Kidney epithelial cell (primary cell): ENCODE results near the gene SCG2. TPM values are rescaled to one million over a fixed set of nuclear protein-coding genes. Genes with fewer than 3 reads are reported as not detected.

ENCODE experiments used
- DNase-seq: peaks from one replicate; pipeline ENCODE4 v3.0.0-alpha.2; 2010; ENCODE audit warnings: low read depth
- H3K27me3 ChIP-seq: 2 replicates; pipeline ENCODE4 v1.6.0; 2011; ENCODE audit warnings: low read length; ENCODE audit not compliant: control insufficient read depth, insufficient read depth
- H3K36me3 ChIP-seq: 2 replicates; pipeline ENCODE4 v1.5.1; 2011; ENCODE audit warnings: low read length; ENCODE audit not compliant: control insufficient read depth, insufficient read depth
- H3K4me3 ChIP-seq: 2 replicates; pipeline ENCODE4 v1.5.1; 2011; ENCODE audit warnings: low read depth, mild to moderate bottlenecking, control low read depth, low read length
- total RNA-seq: library from RNA; depleted of rRNA; stranded (reverse); fragments of >200 nt; gene quantifications from 2 replicates; pipeline ENCODE4 v1.2.3, GENCODE V29; 2015
- TF ChIP-seq, protein P1 (sequence below): IDR thresholded peaks from 2 replicates; pipeline ENCODE4 v1.5.1; 2011; ENCODE audit warnings: mild to moderate bottlenecking, moderate library complexity, low read length, control low read depth, inconsistent platforms; ENCODE audit not compliant: insufficient read depth, poor library complexity, severe bottlenecking

SCG2 gene
- total RNA-seq, 1 donor from 2014 or later, result 0.08 TPM

DNA sequence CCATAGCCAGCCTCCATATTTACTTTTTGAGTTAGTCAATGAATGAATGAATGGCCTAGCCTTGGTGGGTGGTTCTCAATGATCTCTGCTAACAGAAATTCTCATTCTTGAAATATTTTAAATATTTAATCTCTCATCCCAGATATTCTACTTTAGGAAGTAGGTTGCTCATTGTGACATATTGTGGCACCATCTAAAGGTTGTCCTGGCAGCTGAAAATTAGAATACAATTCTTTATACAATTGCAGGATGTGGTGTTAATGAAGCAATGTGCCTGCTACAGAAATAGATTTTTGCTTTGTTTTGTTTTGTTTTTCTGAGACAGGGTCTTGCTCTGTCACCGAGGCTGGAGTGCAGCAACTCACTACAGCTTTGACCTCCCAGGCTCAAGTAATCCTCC lies 35.8 kb downstream of the SCG2 start:
- Histone ChIP-seq H3K27me3 (no peaks in the 10 kb centered on the region), H3K4me3 (no peak overlapping the region), H3K36me3 (no peaks in the 10 kb centered on the region)
- no peak for DNase-seq
- TF ChIP-seq, protein P1, sequence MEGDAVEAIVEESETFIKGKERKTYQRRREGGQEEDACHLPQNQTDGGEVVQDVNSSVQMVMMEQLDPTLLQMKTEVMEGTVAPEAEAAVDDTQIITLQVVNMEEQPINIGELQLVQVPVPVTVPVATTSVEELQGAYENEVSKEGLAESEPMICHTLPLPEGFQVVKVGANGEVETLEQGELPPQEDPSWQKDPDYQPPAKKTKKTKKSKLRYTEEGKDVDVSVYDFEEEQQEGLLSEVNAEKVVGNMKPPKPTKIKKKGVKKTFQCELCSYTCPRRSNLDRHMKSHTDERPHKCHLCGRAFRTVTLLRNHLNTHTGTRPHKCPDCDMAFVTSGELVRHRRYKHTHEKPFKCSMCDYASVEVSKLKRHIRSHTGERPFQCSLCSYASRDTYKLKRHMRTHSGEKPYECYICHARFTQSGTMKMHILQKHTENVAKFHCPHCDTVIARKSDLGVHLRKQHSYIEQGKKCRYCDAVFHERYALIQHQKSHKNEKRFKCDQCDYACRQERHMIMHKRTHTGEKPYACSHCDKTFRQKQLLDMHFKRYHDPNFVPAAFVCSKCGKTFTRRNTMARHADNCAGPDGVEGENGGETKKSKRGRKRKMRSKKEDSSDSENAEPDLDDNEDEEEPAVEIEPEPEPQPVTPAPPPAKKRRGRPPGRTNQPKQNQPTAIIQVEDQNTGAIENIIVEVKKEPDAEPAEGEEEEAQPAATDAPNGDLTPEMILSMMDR, result no peak

GRCh38 chr2:223563462-223563861 lies 38.7 kb downstream of the SCG2 start:
- H3K27me3 ChIP-seq, result no peaks in the 10 kb centered on the region
- no peaks in the 10 kb centered on the region for H3K36me3 ChIP-seq
- TF ChIP-seq, protein P1, result peak; percentile 11
- no peak overlapping the region for H3K4me3 ChIP-seq
- DNase-seq, result peak; percentile 77

GRCh38 chr2:223562078-223562477 lies 40.1 kb downstream of the SCG2 start:
- H3K4me3 ChIP-seq, result no peak overlapping the region
- TF ChIP-seq, protein P1, result no peak
- H3K27me3 ChIP-seq, result no peaks in the 10 kb centered on the region
- DNase-seq, result no peak
- no peaks in the 10 kb centered on the region for H3K36me3 ChIP-seq

DNA sequence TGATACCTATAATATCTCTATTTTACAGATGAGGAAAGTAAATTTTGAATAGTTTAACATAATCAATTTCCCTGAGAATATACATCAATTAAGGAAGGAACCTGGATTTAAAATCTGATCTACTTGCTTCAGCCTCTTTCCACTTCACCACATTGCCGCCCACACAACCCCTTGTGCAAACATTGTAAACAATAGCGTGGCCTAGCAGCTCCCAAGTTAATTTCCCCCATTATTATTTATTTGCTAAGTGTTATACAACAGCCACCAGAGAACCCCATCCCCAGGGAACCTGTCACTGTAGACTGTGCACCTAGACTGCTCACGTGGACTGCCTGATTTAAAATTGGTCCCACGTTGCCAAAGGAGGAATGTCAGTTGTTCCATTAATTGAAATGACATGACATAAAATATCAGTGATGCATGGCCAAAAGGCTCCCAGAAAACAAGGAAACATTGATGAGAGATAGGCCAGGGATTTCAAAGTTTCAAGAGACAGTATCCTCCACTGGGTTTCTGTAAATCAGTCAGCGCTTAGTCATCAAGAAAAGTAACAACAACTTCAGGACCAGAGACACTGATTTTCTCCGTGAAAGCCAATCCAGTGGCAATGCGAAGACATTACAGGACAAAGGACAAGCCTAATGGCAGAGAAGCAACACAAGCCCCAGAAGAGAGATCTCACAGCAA lies 41.3 kb downstream of the SCG2 start:
- TF ChIP-seq, protein P1, result no peak
- H3K27me3 ChIP-seq, result no peaks in the 10 kb centered on the region
- DNase-seq, result no peak
- no peak overlapping the region for H3K4me3 ChIP-seq
- H3K36me3 ChIP-seq, result no peaks in the 10 kb centered on the region

- TF ChIP-seq, protein P1, result no peak
- no peaks in the 10 kb centered on the region for H3K36me3 ChIP-seq
- DNase-seq, result no peak
- no peaks in the 10 kb centered on the region for H3K27me3 ChIP-seq
- no peak overlapping the region for H3K4me3 ChIP-seq
Observed at GRCh38 chr2:223558970-223559369, 43.2 kb downstream of the SCG2 start.

DNA sequence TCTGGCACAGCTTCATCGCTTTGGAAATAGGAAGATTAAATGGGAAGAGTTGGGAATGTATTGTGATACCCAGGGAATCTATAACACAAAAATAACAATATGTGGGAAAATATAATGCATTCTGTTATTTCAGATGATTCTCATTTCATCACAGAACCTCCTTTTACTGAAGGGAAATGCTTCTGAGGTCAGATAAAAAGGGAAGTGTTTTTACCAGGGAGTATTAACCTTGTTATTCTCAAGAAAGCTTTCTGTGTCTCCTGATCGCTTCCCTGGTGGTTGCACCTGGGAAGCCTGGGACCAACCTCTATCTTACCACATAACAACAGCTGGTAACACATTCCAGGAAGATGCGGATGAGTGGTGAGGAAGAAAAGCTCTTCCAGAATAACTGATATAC lies 47.2 kb downstream of the SCG2 start:
- no peak for DNase-seq

More for the DNA sequence above, 47.2 kb downstream of the SCG2 start:
- no peaks in the 10 kb centered on the region for H3K36me3 ChIP-seq
- TF ChIP-seq, protein P1, result no peak
- no peak overlapping the region for H3K4me3 ChIP-seq
- H3K27me3 ChIP-seq, result no peaks in the 10 kb centered on the region
